NT2/D1 (cell line): Measurements from ENCODE around the gene CLDN2.

Experiments used
- DNase-seq: peaks from one replicate; pipeline ENCODE4 v3.0.0-alpha.2; 2011; ENCODE audit warnings: low read depth, low spot score
- H3K27me3 ChIP-seq: 2 replicates; pipeline ENCODE4 v1.6.0; 2011; ENCODE audit warnings: mild to moderate bottlenecking; ENCODE audit not compliant: insufficient read length, insufficient read depth
- H3K36me3 ChIP-seq: 2 replicates; pipeline ENCODE4 v1.6.1; 2011; ENCODE audit warnings: mild to moderate bottlenecking, low read length, mixed read lengths; ENCODE audit not compliant: insufficient read depth, insufficient read length
- H3K4me1 ChIP-seq: 2 replicates; pipeline ENCODE4 v1.5.1; 2011; ENCODE audit not compliant: insufficient read depth, insufficient read length
- H3K4me3 ChIP-seq: 2 replicates; pipeline ENCODE4 v1.5.1; 2011; ENCODE audit warnings: low read depth; ENCODE audit not compliant: insufficient read length
- H3K9ac ChIP-seq: 2 replicates; pipeline ENCODE4 v1.6.0; 2011; ENCODE audit warnings: low read depth; ENCODE audit not compliant: insufficient read length
- H3K9me3 ChIP-seq: 2 replicates; pipeline ENCODE4 v1.5.1; 2011; ENCODE audit warnings: mild to moderate bottlenecking, low read length; ENCODE audit not compliant: insufficient read depth
- SUZ12 ChIP-seq: IDR thresholded peaks from 2 replicates; pipeline ENCODE4 v1.6.1; 2011; ENCODE audit not compliant: insufficient read length, insufficient read depth; ENCODE audit errors: extremely low read depth
- YY1 ChIP-seq: IDR thresholded peaks from 2 replicates; pipeline ENCODE4 v1.6.1; 2011; ENCODE audit not compliant: insufficient read length, insufficient read depth
- ZNF274 ChIP-seq: IDR thresholded peaks from 2 replicates; pipeline ENCODE4 v1.6.1; 2011; ENCODE audit warnings: mild to moderate bottlenecking, low read depth, low read length

CLDN2 gene

GRCh38 chrX:106921637-106922036, 1.4 kb downstream of the CLDN2 start:
- H3K4me3 ChIP-seq: no peak overlapping the region
- DNase-seq: no peak

GRCh38 chrX:106927023-106927422, 6.8 kb downstream of the CLDN2 start:
- TF ChIP-seq SUZ12 (no peak), YY1 (no peak), ZNF274 (no peak)
- Histone ChIP-seq H3K4me3 (no peak overlapping the region), H3K9ac (no peak overlapping the region), H3K27me3 (peaks cover 6% of the 10 kb centered on the region), H3K4me1 (no peaks in the 10 kb centered on the region), H3K36me3 (no peaks in the 10 kb centered on the region), H3K9me3 (no peaks in the 10 kb centered on the region)
- no peak for DNase-seq

More at GRCh38 chrX:106921637-106922036, 1.4 kb downstream of the CLDN2 start:
- TF ChIP-seq SUZ12 (no peak), YY1 (no peak), ZNF274 (no peak)
- H3K9me3 ChIP-seq: no peaks in the 10 kb centered on the region
- H3K9ac ChIP-seq: no peak overlapping the region
- no peaks in the 10 kb centered on the region for H3K36me3 ChIP-seq
- peaks cover 2% of the 10 kb centered on the region for H3K4me1 ChIP-seq
- H3K27me3 ChIP-seq: peaks cover 18% of the 10 kb centered on the region

GRCh38 chrX:106927700-106928099, 7.5 kb downstream of the CLDN2 start:
- H3K27me3 ChIP-seq: no peaks in the 10 kb centered on the region
- no peaks in the 10 kb centered on the region for H3K4me1 ChIP-seq
- no peak for TF ChIP-seq ZNF274
- TF ChIP-seq SUZ12: no peak
- no peak for TF ChIP-seq YY1
- no peaks in the 10 kb centered on the region for H3K36me3 ChIP-seq
- no peaks in the 10 kb centered on the region for H3K9me3 ChIP-seq
- H3K9ac ChIP-seq: no peak overlapping the region
- H3K4me3 ChIP-seq: no peak overlapping the region
- no peak for DNase-seq

GRCh38 chrX:106928227-106928626, 8.0 kb downstream of the CLDN2 start:
- no peak overlapping the region for H3K4me3 ChIP-seq
- TF ChIP-seq YY1: no peak
- TF ChIP-seq ZNF274: no peak
- no peak for TF ChIP-seq SUZ12
- H3K36me3 ChIP-seq: no peaks in the 10 kb centered on the region
- H3K4me1 ChIP-seq: no peaks in the 10 kb centered on the region
- H3K9me3 ChIP-seq: no peaks in the 10 kb centered on the region
- H3K27me3 ChIP-seq: no peaks in the 10 kb centered on the region
- no peak overlapping the region for H3K9ac ChIP-seq
- no peak for DNase-seq

- H3K9me3 ChIP-seq: no peaks in the 10 kb centered on the region
- no peak overlapping the region for H3K4me3 ChIP-seq
- no peaks in the 10 kb centered on the region for H3K27me3 ChIP-seq
- no peak overlapping the region for H3K9ac ChIP-seq
- DNase-seq: no peak
- H3K36me3 ChIP-seq: peaks cover 4% of the 10 kb centered on the region
- TF ChIP-seq SUZ12: no peak
- TF ChIP-seq YY1: no peak
- TF ChIP-seq ZNF274: no peak
- no peaks in the 10 kb centered on the region for H3K4me1 ChIP-seq
Observed at GRCh38 chrX:106931831-106932491, 11.8 kb downstream of the CLDN2 start.

GRCh38 chrX:106932492-106932923, 12.3 kb downstream of the CLDN2 start:
- H3K9me3 ChIP-seq: no peaks in the 10 kb centered on the region
- no peaks in the 10 kb centered on the region for H3K4me1 ChIP-seq
- H3K36me3 ChIP-seq: peaks cover 5% of the 10 kb centered on the region
- no peak overlapping the region for H3K9ac ChIP-seq
- no peak for DNase-seq
- no peak overlapping the region for H3K4me3 ChIP-seq
- no peak for TF ChIP-seq ZNF274
- TF ChIP-seq YY1: no peak
- no peak for TF ChIP-seq SUZ12
- no peaks in the 10 kb centered on the region for H3K27me3 ChIP-seq

GRCh38 chrX:106932960-106933537, 12.8 kb downstream of the CLDN2 start:
- H3K36me3 ChIP-seq: peaks cover 11% of the 10 kb centered on the region
- H3K27me3 ChIP-seq: no peaks in the 10 kb centered on the region
- no peaks in the 10 kb centered on the region for H3K4me1 ChIP-seq
- H3K4me3 ChIP-seq: no peak overlapping the region
- no peaks in the 10 kb centered on the region for H3K9me3 ChIP-seq
- DNase-seq: no peak
- no peak overlapping the region for H3K9ac ChIP-seq
- TF ChIP-seq SUZ12: no peak
- TF ChIP-seq ZNF274: no peak
- no peak for TF ChIP-seq YY1

GRCh38 chrX:106933538-106933961, 13.3 kb downstream of the CLDN2 start:
- Histone ChIP-seq H3K4me3 (no peak overlapping the region), H3K4me1 (no peaks in the 10 kb centered on the region), H3K9ac (no peak overlapping the region), H3K9me3 (no peaks in the 10 kb centered on the region), H3K36me3 (peaks cover 13% of the 10 kb centered on the region), H3K27me3 (no peaks in the 10 kb centered on the region)
- TF ChIP-seq YY1 (no peak), SUZ12 (no peak), ZNF274 (no peak)
- DNase-seq: no peak
